HEK293 (cell line): ENCODE measurements around the gene HIC1.

Experiments
- BCL11B ChIP-seq: fragments of 450-650 bp; formaldehyde crosslinking; IDR thresholded peaks from 2 replicates; pipeline ENCODE4 v1.5.1; 2016; ENCODE audit warnings: low read depth, missing biosample characterization, missing genetic modification characterization
- IKZF3 ChIP-seq: fragments of 450-650 bp; IDR thresholded peaks from 2 replicates; pipeline ENCODE4 v1.5.0; 2018; ENCODE audit warnings: missing biosample characterization, mild to moderate bottlenecking, missing genetic modification characterization, moderate library complexity
- RBAK ChIP-seq: fragments of 450-650 bp; formaldehyde crosslinking; IDR thresholded peaks from 2 replicates; pipeline ENCODE4 v1.5.1; 2016; ENCODE audit warnings: missing biosample characterization, missing genetic modification characterization
- SP7 ChIP-seq: fragments of 450-650 bp; formaldehyde crosslinking; IDR thresholded peaks from 2 replicates; pipeline ENCODE4 v1.5.1; 2016; ENCODE audit warnings: missing biosample characterization, missing genetic modification characterization
- TRIM28 ChIP-seq: IDR thresholded peaks from 2 replicates; pipeline ENCODE4 v1.6.1; 2011; ENCODE audit warnings: low read length, control low read depth, borderline replicate concordance
- ZBTB1 ChIP-seq: fragments of 450-650 bp; formaldehyde crosslinking; IDR thresholded peaks from 2 replicates; pipeline ENCODE4 v1.5.1; 2016; ENCODE audit warnings: missing biosample characterization, missing genetic modification characterization
- ZBTB6 ChIP-seq: fragments of 450-650 bp; formaldehyde crosslinking; IDR thresholded peaks from 2 replicates; pipeline ENCODE4 v1.5.1; 2017; ENCODE audit warnings: missing biosample characterization, missing genetic modification characterization
- ZIC2 ChIP-seq: fragments of 450-650 bp; formaldehyde crosslinking; IDR thresholded peaks from 2 replicates; pipeline ENCODE4 v1.5.1; 2016; ENCODE audit warnings: missing biosample characterization, missing genetic modification characterization
- ZNF146 ChIP-seq: fragments of 450-650 bp; formaldehyde crosslinking; IDR thresholded peaks from 2 replicates; pipeline ENCODE4 v1.5.1; 2016; ENCODE audit warnings: missing biosample characterization, missing genetic modification characterization
- ZNF175 ChIP-seq: fragments of 450-650 bp; formaldehyde crosslinking; IDR thresholded peaks from 2 replicates; pipeline ENCODE4 v1.5.1; 2016; ENCODE audit warnings: missing biosample characterization, missing genetic modification characterization
- ZNF184 ChIP-seq: fragments of 450-650 bp; IDR thresholded peaks from 2 replicates; pipeline ENCODE4 v1.5.1; 2018; ENCODE audit warnings: missing biosample characterization, mild to moderate bottlenecking, missing genetic modification characterization
- ZNF266 ChIP-seq: fragments of 450-650 bp; formaldehyde crosslinking; IDR thresholded peaks from 2 replicates; pipeline ENCODE4 v1.5.1; 2016; ENCODE audit warnings: missing biosample characterization, missing genetic modification characterization, low read depth
- ZNF341 ChIP-seq: fragments of 450-650 bp; formaldehyde crosslinking; IDR thresholded peaks from 2 replicates; pipeline ENCODE4; 2016; ENCODE audit warnings: low read depth, missing biosample characterization, missing genetic modification characterization
- ZNF416 ChIP-seq: fragments of 450-650 bp; formaldehyde crosslinking; IDR thresholded peaks from 2 replicates; pipeline ENCODE4 v1.5.1; 2016; ENCODE audit warnings: missing biosample characterization, missing genetic modification characterization
- ZNF514 ChIP-seq: fragments of 450-650 bp; formaldehyde crosslinking; IDR thresholded peaks from 2 replicates; pipeline ENCODE4 v1.5.1; 2016; ENCODE audit warnings: missing biosample characterization, missing genetic modification characterization
- ZNF555 ChIP-seq: fragments of 450-650 bp; formaldehyde crosslinking; conservative IDR thresholded peaks from 2 replicates; pipeline ENCODE4 v1.5.1; 2017; ENCODE audit warnings: missing biosample characterization, mild to moderate bottlenecking, missing genetic modification characterization, inconsistent platforms
- ZNF560 ChIP-seq: fragments of 450-650 bp; formaldehyde crosslinking; IDR thresholded peaks from 2 replicates; pipeline ENCODE4 v1.5.1; 2017; ENCODE audit warnings: missing biosample characterization, missing genetic modification characterization, borderline replicate concordance
- ZNF596 ChIP-seq: fragments of 450-650 bp; IDR thresholded peaks from 2 replicates; pipeline ENCODE4 v1.5.0; 2018; ENCODE audit warnings: missing biosample characterization, mild to moderate bottlenecking, missing genetic modification characterization, moderate library complexity
- ZNF600 ChIP-seq: fragments of 450-650 bp; formaldehyde crosslinking; IDR thresholded peaks from 2 replicates; pipeline ENCODE4 v1.5.1; 2016; ENCODE audit warnings: missing biosample characterization, missing genetic modification characterization
- ZNF626 ChIP-seq: fragments of 450-650 bp; sonication (Bioruptor Pico); formaldehyde crosslinking; IDR thresholded peaks from 2 replicates; pipeline ENCODE4 v1.5.1; 2018; ENCODE audit warnings: missing biosample characterization, missing genetic modification characterization, inconsistent platforms
- ZNF670 ChIP-seq: fragments of 450-650 bp; formaldehyde crosslinking; IDR thresholded peaks from 2 replicates; pipeline ENCODE4 v1.5.1; 2016; ENCODE audit warnings: missing biosample characterization, missing genetic modification characterization, low read depth
- ZNF785 ChIP-seq: fragments of 450-650 bp; formaldehyde crosslinking; IDR thresholded peaks from 2 replicates; pipeline ENCODE4 v1.5.1; 2016; ENCODE audit warnings: missing biosample characterization, missing genetic modification characterization
- ZNF837 ChIP-seq: fragments of 450-650 bp; formaldehyde crosslinking; IDR thresholded peaks from 2 replicates; pipeline ENCODE4 v1.5.1; 2016; ENCODE audit warnings: missing biosample characterization, missing genetic modification characterization
- ZXDB ChIP-seq: fragments of 450-650 bp; formaldehyde crosslinking; IDR thresholded peaks from 2 replicates; pipeline ENCODE4 v1.5.1; 2016; ENCODE audit warnings: missing biosample characterization, missing genetic modification characterization
- TF ChIP-seq, protein P1 (sequence below): fragments of 450-650 bp; formaldehyde crosslinking; IDR thresholded peaks from 2 replicates; pipeline ENCODE4 v1.5.1; 2016; ENCODE audit warnings: missing biosample characterization, missing genetic modification characterization
- TF ChIP-seq, protein P2 (sequence below): fragments of 450-650 bp; formaldehyde crosslinking; IDR thresholded peaks from 2 replicates; pipeline ENCODE4 v1.5.1; 2017; ENCODE audit warnings: missing biosample characterization, missing genetic modification characterization
- TF ChIP-seq, protein P3 (sequence below): fragments of 450-650 bp; IDR thresholded peaks from 2 replicates; pipeline ENCODE4 v1.5.1; 2018; ENCODE audit warnings: missing biosample characterization, mild to moderate bottlenecking, missing genetic modification characterization
- TF ChIP-seq, protein P4 (sequence below): fragments of 450-650 bp; formaldehyde crosslinking; IDR thresholded peaks from 2 replicates; pipeline ENCODE4 v1.5.1; 2017; ENCODE audit warnings: missing biosample characterization, missing genetic modification characterization
- TF ChIP-seq, protein P5 (sequence below): fragments of 450-650 bp; formaldehyde crosslinking; IDR thresholded peaks from 2 replicates; pipeline ENCODE4; 2016; ENCODE audit warnings: missing biosample characterization, missing genetic modification characterization
- TF ChIP-seq, protein P6 (sequence below): fragments of 450-650 bp; formaldehyde crosslinking; IDR thresholded peaks from 2 replicates; pipeline ENCODE4 v1.5.1; 2017; ENCODE audit warnings: missing biosample characterization, missing genetic modification characterization

HIC1 gene

GRCh38 chr17:2050300-2051060, 4.4 kb upstream of the HIC1 start (continued):
- TF ChIP-seq, protein P1, sequence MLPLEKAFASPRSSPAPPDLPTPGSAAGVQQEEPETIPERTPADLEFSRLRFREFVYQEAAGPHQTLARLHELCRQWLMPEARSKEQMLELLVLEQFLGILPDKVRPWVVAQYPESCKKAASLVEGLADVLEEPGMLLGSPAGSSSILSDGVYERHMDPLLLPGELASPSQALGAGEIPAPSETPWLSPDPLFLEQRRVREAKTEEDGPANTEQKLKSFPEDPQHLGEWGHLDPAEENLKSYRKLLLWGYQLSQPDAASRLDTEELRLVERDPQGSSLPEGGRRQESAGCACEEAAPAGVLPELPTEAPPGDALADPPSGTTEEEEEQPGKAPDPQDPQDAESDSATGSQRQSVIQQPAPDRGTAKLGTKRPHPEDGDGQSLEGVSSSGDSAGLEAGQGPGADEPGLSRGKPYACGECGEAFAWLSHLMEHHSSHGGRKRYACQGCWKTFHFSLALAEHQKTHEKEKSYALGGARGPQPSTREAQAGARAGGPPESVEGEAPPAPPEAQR (tag by site-specific recombination), result no peak
- TF ChIP-seq ZNF555 (no peak), ZNF596 (tag by site-specific recombination) (no peak), ZIC2 (tag by site-specific recombination) (peak; percentile 59), ZNF514 (tag by site-specific recombination) (no peak), ZNF626 (tag by site-specific recombination) (no peak), ZNF600 (tag by site-specific recombination) (no peak), ZNF416 (tag by site-specific recombination) (no peak), ZNF175 (tag by site-specific recombination) (no peak), ZNF266 (no peak), SP7 (tag by site-specific recombination) (no peak), ZNF146 (tag by site-specific recombination) (no peak), ZNF785 (tag by site-specific recombination) (no peak), ZNF184 (tag by site-specific recombination) (no peak), ZBTB6 (no peak), ZNF341 (no peak), ZNF560 (no peak), ZXDB (no peak), RBAK (tag by site-specific recombination) (no peak), BCL11B (tag by site-specific recombination) (no peak), IKZF3 (tag by site-specific recombination) (peak; percentile 75), TRIM28 (no peak), ZBTB1 (no peak), ZNF670 (tag by site-specific recombination) (no peak), ZNF837 (tag by site-specific recombination) (no peak)
- TF ChIP-seq, protein P2, sequence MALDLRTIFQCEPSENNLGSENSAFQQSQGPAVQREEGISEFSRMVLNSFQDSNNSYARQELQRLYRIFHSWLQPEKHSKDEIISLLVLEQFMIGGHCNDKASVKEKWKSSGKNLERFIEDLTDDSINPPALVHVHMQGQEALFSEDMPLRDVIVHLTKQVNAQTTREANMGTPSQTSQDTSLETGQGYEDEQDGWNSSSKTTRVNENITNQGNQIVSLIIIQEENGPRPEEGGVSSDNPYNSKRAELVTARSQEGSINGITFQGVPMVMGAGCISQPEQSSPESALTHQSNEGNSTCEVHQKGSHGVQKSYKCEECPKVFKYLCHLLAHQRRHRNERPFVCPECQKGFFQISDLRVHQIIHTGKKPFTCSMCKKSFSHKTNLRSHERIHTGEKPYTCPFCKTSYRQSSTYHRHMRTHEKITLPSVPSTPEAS (tag by site-specific recombination), result no peak
- TF ChIP-seq, protein P3, sequence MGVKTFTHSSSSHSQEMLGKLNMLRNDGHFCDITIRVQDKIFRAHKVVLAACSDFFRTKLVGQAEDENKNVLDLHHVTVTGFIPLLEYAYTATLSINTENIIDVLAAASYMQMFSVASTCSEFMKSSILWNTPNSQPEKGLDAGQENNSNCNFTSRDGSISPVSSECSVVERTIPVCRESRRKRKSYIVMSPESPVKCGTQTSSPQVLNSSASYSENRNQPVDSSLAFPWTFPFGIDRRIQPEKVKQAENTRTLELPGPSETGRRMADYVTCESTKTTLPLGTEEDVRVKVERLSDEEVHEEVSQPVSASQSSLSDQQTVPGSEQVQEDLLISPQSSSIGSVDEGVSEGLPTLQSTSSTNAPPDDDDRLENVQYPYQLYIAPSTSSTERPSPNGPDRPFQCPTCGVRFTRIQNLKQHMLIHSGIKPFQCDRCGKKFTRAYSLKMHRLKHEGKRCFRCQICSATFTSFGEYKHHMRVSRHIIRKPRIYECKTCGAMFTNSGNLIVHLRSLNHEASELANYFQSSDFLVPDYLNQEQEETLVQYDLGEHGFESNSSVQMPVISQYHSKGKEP (tag by site-specific recombination), result no peak
- TF ChIP-seq, protein P4, sequence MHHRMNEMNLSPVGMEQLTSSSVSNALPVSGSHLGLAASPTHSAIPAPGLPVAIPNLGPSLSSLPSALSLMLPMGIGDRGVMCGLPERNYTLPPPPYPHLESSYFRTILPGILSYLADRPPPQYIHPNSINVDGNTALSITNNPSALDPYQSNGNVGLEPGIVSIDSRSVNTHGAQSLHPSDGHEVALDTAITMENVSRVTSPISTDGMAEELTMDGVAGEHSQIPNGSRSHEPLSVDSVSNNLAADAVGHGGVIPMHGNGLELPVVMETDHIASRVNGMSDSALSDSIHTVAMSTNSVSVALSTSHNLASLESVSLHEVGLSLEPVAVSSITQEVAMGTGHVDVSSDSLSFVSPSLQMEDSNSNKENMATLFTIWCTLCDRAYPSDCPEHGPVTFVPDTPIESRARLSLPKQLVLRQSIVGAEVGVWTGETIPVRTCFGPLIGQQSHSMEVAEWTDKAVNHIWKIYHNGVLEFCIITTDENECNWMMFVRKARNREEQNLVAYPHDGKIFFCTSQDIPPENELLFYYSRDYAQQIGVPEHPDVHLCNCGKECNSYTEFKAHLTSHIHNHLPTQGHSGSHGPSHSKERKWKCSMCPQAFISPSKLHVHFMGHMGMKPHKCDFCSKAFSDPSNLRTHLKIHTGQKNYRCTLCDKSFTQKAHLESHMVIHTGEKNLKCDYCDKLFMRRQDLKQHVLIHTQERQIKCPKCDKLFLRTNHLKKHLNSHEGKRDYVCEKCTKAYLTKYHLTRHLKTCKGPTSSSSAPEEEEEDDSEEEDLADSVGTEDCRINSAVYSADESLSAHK, result no peak
- TF ChIP-seq, protein P5, sequence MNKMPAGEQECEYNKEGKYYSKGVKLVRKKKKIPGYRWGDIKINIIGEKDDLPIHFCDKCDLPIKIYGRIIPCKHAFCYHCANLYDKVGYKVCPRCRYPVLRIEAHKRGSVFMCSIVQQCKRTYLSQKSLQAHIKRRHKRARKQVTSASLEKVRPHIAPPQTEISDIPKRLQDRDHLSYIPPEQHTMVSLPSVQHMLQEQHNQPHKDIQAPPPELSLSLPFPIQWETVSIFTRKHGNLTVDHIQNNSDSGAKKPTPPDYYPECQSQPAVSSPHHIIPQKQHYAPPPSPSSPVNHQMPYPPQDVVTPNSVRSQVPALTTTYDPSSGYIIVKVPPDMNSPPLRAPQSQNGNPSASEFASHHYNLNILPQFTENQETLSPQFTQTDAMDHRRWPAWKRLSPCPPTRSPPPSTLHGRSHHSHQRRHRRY, result no peak
- TF ChIP-seq, protein P6, sequence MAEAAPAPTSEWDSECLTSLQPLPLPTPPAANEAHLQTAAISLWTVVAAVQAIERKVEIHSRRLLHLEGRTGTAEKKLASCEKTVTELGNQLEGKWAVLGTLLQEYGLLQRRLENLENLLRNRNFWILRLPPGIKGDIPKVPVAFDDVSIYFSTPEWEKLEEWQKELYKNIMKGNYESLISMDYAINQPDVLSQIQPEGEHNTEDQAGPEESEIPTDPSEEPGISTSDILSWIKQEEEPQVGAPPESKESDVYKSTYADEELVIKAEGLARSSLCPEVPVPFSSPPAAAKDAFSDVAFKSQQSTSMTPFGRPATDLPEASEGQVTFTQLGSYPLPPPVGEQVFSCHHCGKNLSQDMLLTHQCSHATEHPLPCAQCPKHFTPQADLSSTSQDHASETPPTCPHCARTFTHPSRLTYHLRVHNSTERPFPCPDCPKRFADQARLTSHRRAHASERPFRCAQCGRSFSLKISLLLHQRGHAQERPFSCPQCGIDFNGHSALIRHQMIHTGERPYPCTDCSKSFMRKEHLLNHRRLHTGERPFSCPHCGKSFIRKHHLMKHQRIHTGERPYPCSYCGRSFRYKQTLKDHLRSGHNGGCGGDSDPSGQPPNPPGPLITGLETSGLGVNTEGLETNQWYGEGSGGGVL (tag by site-specific recombination), result peak; percentile 57; the same call in 1 of the 2 replicates
